ENCODE data around the gene MME. TPM values are rescaled to one million over a fixed set of nuclear protein-coding genes. Genes with fewer than 3 reads are reported as not detected.

Gene MME
- total and polyA plus RNA-seq, 2 of the 4 experiments (the other 2 are of a cell fraction) = 11.7 to 22.8 TPM

DNA sequence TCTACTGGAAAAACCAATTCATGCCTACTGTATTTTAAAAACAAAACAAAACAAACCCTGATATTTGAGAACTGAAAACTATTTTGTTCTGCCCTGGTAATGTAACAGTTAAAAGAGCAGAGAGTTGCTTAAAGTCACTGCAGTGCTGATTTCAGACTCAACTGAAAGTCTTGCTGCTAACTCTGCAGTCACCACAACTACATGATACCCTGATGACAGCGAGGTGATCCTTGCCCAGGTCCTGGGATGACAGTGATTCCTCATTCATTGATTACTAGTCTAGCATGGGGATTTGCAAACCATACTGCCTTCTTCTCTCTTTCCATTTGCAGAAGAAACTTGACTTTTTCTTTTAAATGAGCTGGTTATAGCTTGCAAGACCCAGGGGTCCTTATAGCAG, 67.5 kb downstream of the MME start:
- H3K4ac ChIP-seq (ENCODE audit: low read depth, low read length) = no peak overlapping the region
- H3K79me1 ChIP-seq (ENCODE audit: low read depth in 1 of 2, low read length in 2 of 2) = no peaks in the 10 kb centered on the region
- H3K56ac ChIP-seq (ENCODE audit: extremely low read depth, insufficient read depth, low read length) = no peak overlapping the region
- no TSS peak for BruUV-seq (replicated peaks)
- H3K18ac ChIP-seq (ENCODE audit: low read depth, low read length) = no peak overlapping the region
- H2BK120ac ChIP-seq (ENCODE audit: low read depth, low read length) = no peak overlapping the region
- H2AK9ac ChIP-seq (replicated peaks; ENCODE audit: low read depth, low read length, poor library complexity) = no peak overlapping the region
- H3K14ac ChIP-seq (replicated peaks; ENCODE audit: low read depth, low read length) = no peak overlapping the region
- DNase-seq (no peak), ATAC-seq (ENCODE audit: low read depth) (no peak)
- dilution Hi-C loops (cut with HindIII; ENCODE audit: low sequenced_read_pairs, unreplicated experiment) = no loop called here
- H2BK20ac ChIP-seq (ENCODE audit: low read depth, low read length) = no peak overlapping the region
- H4K20me1 ChIP-seq (ENCODE audit: insufficient read depth, low read length) = no peaks in the 10 kb centered on the region
- intact Hi-C loops (cut with micrococcal nuclease) = no loop called here
- no peak overlapping the region for H3K27ac ChIP-seq (ENCODE audit: insufficient read depth, low read length)
- no peaks in the 10 kb centered on the region for H3K4me1 ChIP-seq (ENCODE audit: control insufficient read depth, insufficient read depth, low read length)
- POLR2A ChIA-PET (ENCODE audit: unreplicated experiment) = no interaction called here
- H3K36me3 ChIP-seq (ENCODE audit: control insufficient read depth, insufficient read depth, low read length) = peaks cover 3% of the 10 kb centered on the region; the same call in 1 of the 2 replicates
- no peaks in the 10 kb centered on the region for H3K9me3 ChIP-seq (ENCODE audit: control insufficient read depth, insufficient read depth, low read length)
- H3K9me1 ChIP-seq (ENCODE audit: insufficient read depth, low read length) = no peaks in the 10 kb centered on the region
- in situ Hi-C loops (cut with MboI; ENCODE audit: low sequenced_read_pairs) = no loop called here
- no peak overlapping the region for H4K8ac ChIP-seq (ENCODE audit: low read depth in 2 of 2, low read length in 2 of 2)
- no peak overlapping the region for H3K4me3 ChIP-seq (ENCODE audit: insufficient read depth, low read depth, low read length)
- TF ChIP-seq, protein P1, sequence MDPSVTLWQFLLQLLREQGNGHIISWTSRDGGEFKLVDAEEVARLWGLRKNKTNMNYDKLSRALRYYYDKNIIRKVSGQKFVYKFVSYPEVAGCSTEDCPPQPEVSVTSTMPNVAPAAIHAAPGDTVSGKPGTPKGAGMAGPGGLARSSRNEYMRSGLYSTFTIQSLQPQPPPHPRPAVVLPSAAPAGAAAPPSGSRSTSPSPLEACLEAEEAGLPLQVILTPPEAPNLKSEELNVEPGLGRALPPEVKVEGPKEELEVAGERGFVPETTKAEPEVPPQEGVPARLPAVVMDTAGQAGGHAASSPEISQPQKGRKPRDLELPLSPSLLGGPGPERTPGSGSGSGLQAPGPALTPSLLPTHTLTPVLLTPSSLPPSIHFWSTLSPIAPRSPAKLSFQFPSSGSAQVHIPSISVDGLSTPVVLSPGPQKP (IDR thresholded peaks at IDR 0.05; ENCODE audit: borderline replicate concordance, low read depth, low read length) = no peak
- no peak for TF ChIP-seq RCOR1 (IDR thresholded peaks at IDR 0.05; ENCODE audit: insufficient replicate concordance, low read length)
- TF ChIP-seq CEBPB (IDR thresholded peaks at IDR 0.05; ENCODE audit: low read depth, low read length) = no peak
- TF ChIP-seq, protein P2, sequence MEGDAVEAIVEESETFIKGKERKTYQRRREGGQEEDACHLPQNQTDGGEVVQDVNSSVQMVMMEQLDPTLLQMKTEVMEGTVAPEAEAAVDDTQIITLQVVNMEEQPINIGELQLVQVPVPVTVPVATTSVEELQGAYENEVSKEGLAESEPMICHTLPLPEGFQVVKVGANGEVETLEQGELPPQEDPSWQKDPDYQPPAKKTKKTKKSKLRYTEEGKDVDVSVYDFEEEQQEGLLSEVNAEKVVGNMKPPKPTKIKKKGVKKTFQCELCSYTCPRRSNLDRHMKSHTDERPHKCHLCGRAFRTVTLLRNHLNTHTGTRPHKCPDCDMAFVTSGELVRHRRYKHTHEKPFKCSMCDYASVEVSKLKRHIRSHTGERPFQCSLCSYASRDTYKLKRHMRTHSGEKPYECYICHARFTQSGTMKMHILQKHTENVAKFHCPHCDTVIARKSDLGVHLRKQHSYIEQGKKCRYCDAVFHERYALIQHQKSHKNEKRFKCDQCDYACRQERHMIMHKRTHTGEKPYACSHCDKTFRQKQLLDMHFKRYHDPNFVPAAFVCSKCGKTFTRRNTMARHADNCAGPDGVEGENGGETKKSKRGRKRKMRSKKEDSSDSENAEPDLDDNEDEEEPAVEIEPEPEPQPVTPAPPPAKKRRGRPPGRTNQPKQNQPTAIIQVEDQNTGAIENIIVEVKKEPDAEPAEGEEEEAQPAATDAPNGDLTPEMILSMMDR (conservative IDR thresholded peaks at IDR 0.05; ENCODE audit: low read depth, low read length) = no peak
- no peak for TF ChIP-seq BHLHE40 (IDR thresholded peaks at IDR 0.05; ENCODE audit: low read depth, low read length)
- TF ChIP-seq POLR2A (IDR thresholded peaks at IDR 0.05; ENCODE audit: low read depth, low read length) = no peak
- no peak for TF ChIP-seq RFX5 (IDR thresholded peaks at IDR 0.05; ENCODE audit: low read depth, low read length)
- TF ChIP-seq MAZ (IDR thresholded peaks at IDR 0.05; ENCODE audit: borderline replicate concordance, low read depth, low read length) = no peak
- TF ChIP-seq MXI1 (IDR thresholded peaks at IDR 0.05; ENCODE audit: borderline replicate concordance, low read depth, low read length) = no peak
- TF ChIP-seq CHD1 (IDR thresholded peaks at IDR 0.05; ENCODE audit: low read depth, low read length) = no peak
- no peak for TF ChIP-seq USF2 (IDR thresholded peaks at IDR 0.05; ENCODE audit: low read depth, low read length)
- no peak overlapping the region for H2AK5ac ChIP-seq (ENCODE audit: low read depth, low read length)
- no peak overlapping the region for H4K5ac ChIP-seq (ENCODE audit: low read depth, low read length)
- H3K23ac ChIP-seq (ENCODE audit: low read depth, low read length) = no peak overlapping the region
- H3K27me3 ChIP-seq (ENCODE audit: control insufficient read depth, insufficient read depth, low read length) = no peaks in the 10 kb centered on the region
- CTCF ChIA-PET = interaction anchor here (1.0 kb wide), 1 partner anchor 10 kb away, joined by 3 read pairs; no protein-coding TSS in a partner anchor
- H2BK15ac ChIP-seq (ENCODE audit: low read depth, low read length) = no peak overlapping the region
- H2AFZ ChIP-seq (replicated peaks; ENCODE audit: low read length, poor library complexity) = no peak overlapping the region
- H3K4me2 ChIP-seq (ENCODE audit: low read depth, low read length) = no peak overlapping the region
- H2BK5ac ChIP-seq (ENCODE audit: low read depth, low read length, poor library complexity, severe bottlenecking) = no peak overlapping the region
- H3K9ac ChIP-seq (ENCODE audit: low read depth, low read length) = no peak overlapping the region
- WGBS, 2 experiments (ENCODE audit: extremely low coverage in 2 of 2, insufficient read length in 1 of 2) = no CpG with 5 or more reads among the region's 1 CpG
- H4K91ac ChIP-seq (ENCODE audit: insufficient read depth, low read depth, low read length) = no peak overlapping the region
